IMR-90 (cell line): ENCODE data around the gene ZNF771. TPM values are rescaled to one million over a fixed set of nuclear protein-coding genes. Genes with fewer than 3 reads are reported as not detected.
A peak's percentile ranks its signal among the peaks of the same experiment; 100 is the strongest.

Experiments
- ATAC-seq: fragments of 200-7000 bp; cut with Tn5 transposase; 2 replicates; pipeline ENCODE4 v1.9.1; 2020; ENCODE audit warnings: low read depth, mild to moderate bottlenecking, moderate library complexity
- BruUV-seq: library from RNA; stranded (reverse); fragments of 400-500 nt; replicated peaks from 2 replicates; lab custom pipeline; 2021; lab: Mats Ljungman, UMichigan
- CTCF ChIA-PET: fragments of 300-600 bp; formaldehyde crosslinking; extraction: SDS; loops from one replicate; lab custom pipeline; 2021; ENCODE audit warnings: antibody characterized with exemption; lab: Yijun Ruan, JAX
- POLR2A ChIA-PET: fragments of 300-600 bp; sonication (Branson Sonifier 250); formaldehyde crosslinking; loops from one replicate; lab custom pipeline; 2022; ENCODE audit warnings: antibody characterized with exemption; ENCODE audit not compliant: unreplicated experiment; lab: Charles Lee
- DNase-seq: peaks from one replicate; pipeline ENCODE4 v3.0.0; 2013
- H2AFZ ChIP-seq: replicated peaks from 2 replicates; pipeline ENCODE3; 2013; ENCODE audit warnings: low read length, mild to moderate bottlenecking; ENCODE audit not compliant: poor library complexity
- H2AK5ac ChIP-seq: 2 replicates; pipeline ENCODE4 v1.6.1; 2013; ENCODE audit warnings: low read depth, low read length, inconsistent platforms
- H2AK9ac ChIP-seq: replicated peaks from 2 replicates; pipeline ENCODE3; 2013; ENCODE audit warnings: mild to moderate bottlenecking, low read depth, low read length, moderate library complexity; ENCODE audit not compliant: poor library complexity
- H2BK120ac ChIP-seq: 2 replicates; pipeline ENCODE4 v1.6.1; 2013; ENCODE audit warnings: low read depth, low read length, inconsistent platforms
- H2BK15ac ChIP-seq: 3 replicates; pipeline ENCODE4 v1.6.1; 2013; ENCODE audit warnings: low read depth, low read length, inconsistent platforms
- H2BK20ac ChIP-seq: 2 replicates; pipeline ENCODE4 v1.6.1; 2013; ENCODE audit warnings: low read depth, mild to moderate bottlenecking, inconsistent platforms, low read length, moderate library complexity
- H2BK5ac ChIP-seq: 2 replicates; pipeline ENCODE4 v1.6.1; 2013; ENCODE audit warnings: mild to moderate bottlenecking, low read depth, low read length, inconsistent platforms; ENCODE audit not compliant: poor library complexity, severe bottlenecking
- H3K14ac ChIP-seq: replicated peaks from 2 replicates; pipeline ENCODE4 v1.6.1; 2013; ENCODE audit warnings: low read depth, low read length, inconsistent platforms
- H3K18ac ChIP-seq: 2 replicates; pipeline ENCODE4 v1.6.1; 2013; ENCODE audit warnings: low read depth, low read length, control low read depth
- H3K23ac ChIP-seq: 2 replicates; pipeline ENCODE4 v1.6.1; 2013; ENCODE audit warnings: low read depth, low read length, inconsistent platforms
- H3K27ac ChIP-seq: 2 replicates; pipeline ENCODE4 v1.5.1; 2013; ENCODE audit warnings: mild to moderate bottlenecking, control low read depth, low read length; ENCODE audit not compliant: insufficient read depth
- H3K27me3 ChIP-seq: 2 replicates; pipeline ENCODE4 v1.6.1; 2013; ENCODE audit warnings: low read length; ENCODE audit not compliant: control insufficient read depth, insufficient read depth
- H3K36me3 ChIP-seq: 2 replicates; pipeline ENCODE4 v1.6.1; 2013; ENCODE audit warnings: low read length, mixed read lengths; ENCODE audit not compliant: control insufficient read depth, insufficient read depth
- H3K4ac ChIP-seq: 2 replicates; pipeline ENCODE4 v1.6.1; 2013; ENCODE audit warnings: low read depth, low read length, inconsistent platforms
- H3K4me1 ChIP-seq: 2 replicates; pipeline ENCODE4 v1.6.1; 2013; ENCODE audit warnings: low read length, mixed read lengths; ENCODE audit not compliant: control insufficient read depth, insufficient read depth
- H3K4me2 ChIP-seq: 2 replicates; pipeline ENCODE4 v1.6.1; 2013; ENCODE audit warnings: low read depth, mild to moderate bottlenecking, control low read depth, low read length, moderate library complexity
- H3K4me3 ChIP-seq: 2 replicates; pipeline ENCODE4 v1.5.1; 2013; ENCODE audit warnings: low read depth, mild to moderate bottlenecking, control low read depth, low read length, moderate library complexity; ENCODE audit not compliant: insufficient read depth
- H3K56ac ChIP-seq: 2 replicates; pipeline ENCODE4 v1.6.1; 2013; ENCODE audit warnings: low read length, inconsistent platforms; ENCODE audit not compliant: insufficient read depth; ENCODE audit errors: extremely low read depth
- H3K79me1 ChIP-seq, 2 experiments: 2 replicates each; pipeline ENCODE4 v1.6.1; 2013; ENCODE audit warnings: low read length in 2 of 2, inconsistent platforms in 1 of 2, low read depth in 1 of 2
- H3K9ac ChIP-seq: 2 replicates; pipeline ENCODE4 v1.6.1; 2013; ENCODE audit warnings: low read depth, low read length, control low read depth
- H3K9me1 ChIP-seq: 2 replicates; pipeline ENCODE4 v1.6.1; 2013; ENCODE audit warnings: low read length, inconsistent platforms; ENCODE audit not compliant: insufficient read depth
- H3K9me3 ChIP-seq: 2 replicates; pipeline ENCODE4 v1.6.1; 2013; ENCODE audit warnings: low read length; ENCODE audit not compliant: control insufficient read depth, insufficient read depth
- H4K20me1 ChIP-seq: 2 replicates; pipeline ENCODE4 v1.6.1; 2013; ENCODE audit warnings: low read length, inconsistent platforms; ENCODE audit not compliant: insufficient read depth
- H4K5ac ChIP-seq: 2 replicates; pipeline ENCODE4 v1.6.1; 2013; ENCODE audit warnings: mild to moderate bottlenecking, low read depth, low read length, control low read depth
- H4K8ac ChIP-seq, 2 experiments: 2 replicates each; pipeline ENCODE4 v1.6.1; 2013; ENCODE audit warnings: low read depth in 2 of 2, low read length in 2 of 2, control low read depth in 1 of 2, inconsistent platforms in 1 of 2
- H4K91ac ChIP-seq: 2 replicates; pipeline ENCODE4 v1.6.1; 2013; ENCODE audit warnings: low read depth, low read length, inconsistent platforms; ENCODE audit not compliant: insufficient read depth
- BHLHE40 ChIP-seq: fragments of 150-350 bp; IDR thresholded peaks from 2 replicates; pipeline ENCODE4 v1.6.1; 2016; ENCODE audit warnings: mild to moderate bottlenecking, low read depth, low read length
- CEBPB ChIP-seq: IDR thresholded peaks from 2 replicates; pipeline ENCODE4 v1.6.1; 2012; ENCODE audit warnings: low read depth, low read length, improper control_type of control experiment
- CHD1 ChIP-seq: IDR thresholded peaks from 2 replicates; pipeline ENCODE4 v1.6.1; 2012; ENCODE audit warnings: low read depth, low read length, improper control_type of control experiment
- FOS ChIP-seq: fragments of 150-350 bp; IDR thresholded peaks from 2 replicates; pipeline ENCODE4 v1.6.1; 2016; ENCODE audit warnings: low read depth, low read length
- MAFK ChIP-seq: IDR thresholded peaks from 2 replicates; pipeline ENCODE4 v1.6.1; 2012; ENCODE audit warnings: low read depth, low read length, improper control_type of control experiment
- MAZ ChIP-seq: IDR thresholded peaks from 2 replicates; pipeline ENCODE4 v1.6.1; 2012; ENCODE audit warnings: low read depth, mild to moderate bottlenecking, low read length, improper control_type of control experiment, moderate library complexity, borderline replicate concordance
- MXI1 ChIP-seq: IDR thresholded peaks from 2 replicates; pipeline ENCODE4 v1.6.1; 2012; ENCODE audit warnings: low read depth, mild to moderate bottlenecking, low read length, moderate library complexity, borderline replicate concordance
- NFE2L2 ChIP-seq: fragments of 150-350 bp; IDR thresholded peaks from 2 replicates; pipeline ENCODE4 v1.6.1; 2016; ENCODE audit warnings: low read depth, mild to moderate bottlenecking, low read length
- POLR2A ChIP-seq: IDR thresholded peaks from 2 replicates; pipeline ENCODE4 v1.6.1; 2012; ENCODE audit warnings: mild to moderate bottlenecking, low read depth, low read length
- RAD21 ChIP-seq: IDR thresholded peaks from 2 replicates; pipeline ENCODE4 v1.6.1; 2012; ENCODE audit warnings: low read length, improper control_type of control experiment
- RCOR1 ChIP-seq: IDR thresholded peaks from 2 replicates; pipeline ENCODE4 v1.6.1; 2012; ENCODE audit warnings: mild to moderate bottlenecking, low read length, improper control_type of control experiment; ENCODE audit not compliant: insufficient replicate concordance
- RFX5 ChIP-seq: IDR thresholded peaks from 2 replicates; pipeline ENCODE4 v1.8.0; 2012; ENCODE audit warnings: low read depth, mild to moderate bottlenecking, low read length, moderate library complexity
- SMC3 ChIP-seq: fragments of 150-350 bp; IDR thresholded peaks from 2 replicates; pipeline ENCODE4 v1.6.1; 2016; ENCODE audit warnings: low read depth, mild to moderate bottlenecking, antibody characterized with exemption, low read length, moderate library complexity
- WGBS, 2 experiments: methylation state at CpG; one replicate each; pipeline versions ENCODE4 v1.1.5 to v1.1.7; 2013; ENCODE audit warnings: missing lambda C conversion rate in 2 of 2; ENCODE audit not compliant: insufficient read length in 1 of 2; ENCODE audit errors: extremely low coverage in 2 of 2; 5-methylcytosine and 5-hydroxymethylcytosine counted together
- dilution Hi-C: fragments of 300-500 bp; cut with HindIII; formaldehyde crosslinking; loops from one replicate; pipeline ENCODE4 v1.14.3; 2018; ENCODE audit warnings: low sequenced_read_pairs; ENCODE audit not compliant: unreplicated experiment
- in situ Hi-C: fragments of 300-500 bp; cut with MboI; formaldehyde crosslinking; loops from 3 replicates; pipeline ENCODE4 v1.14.3; 2019; ENCODE audit warnings: low sequenced_read_pairs, inconsistent platforms, mixed read lengths
- intact Hi-C: fragments of 100-400 bp; cut with micrococcal nuclease; formaldehyde crosslinking; loops from 2 replicates; pipeline ENCODE4 v1.10.0; 2022
- polyA plus RNA-seq, 3 experiments: library from polyadenylated mRNA; depleted of rRNA; stranded (reverse); fragments of >200 nt; gene quantifications; 2 replicates each; pipeline ENCODE4 v1.2.3, GENCODE V29; 2012; ENCODE audit warnings: low replicate concordance in 1 of 3
- total RNA-seq: library from RNA; depleted of rRNA; stranded (reverse); fragments of >200 nt; gene quantifications from 2 replicates; pipeline ENCODE4 v1.2.3, GENCODE V29; 2012
- TF ChIP-seq, protein P1 (sequence below): fragments of 150-350 bp; IDR thresholded peaks from 2 replicates; pipeline ENCODE4 v1.6.1; 2016; ENCODE audit warnings: low read depth, mild to moderate bottlenecking, low read length, moderate library complexity, borderline replicate concordance
- TF ChIP-seq, protein P2 (sequence below): fragments of 150-350 bp; IDR thresholded peaks from 2 replicates; pipeline ENCODE4 v1.6.1; 2017; ENCODE audit warnings: mild to moderate bottlenecking, antibody characterized with exemption, low read length, low read depth
- TF ChIP-seq, protein P3 (sequence below): conservative IDR thresholded peaks from 2 replicates; pipeline ENCODE4 v1.5.1; 2012; ENCODE audit warnings: mild to moderate bottlenecking, low read depth, low read length, improper control_type of control experiment

The ZNF771 gene
- total and polyA plus RNA-seq, 2 of the 4 experiments (the other 2 are of a cell fraction): 5.2 to 10.9 TPM

DNA sequence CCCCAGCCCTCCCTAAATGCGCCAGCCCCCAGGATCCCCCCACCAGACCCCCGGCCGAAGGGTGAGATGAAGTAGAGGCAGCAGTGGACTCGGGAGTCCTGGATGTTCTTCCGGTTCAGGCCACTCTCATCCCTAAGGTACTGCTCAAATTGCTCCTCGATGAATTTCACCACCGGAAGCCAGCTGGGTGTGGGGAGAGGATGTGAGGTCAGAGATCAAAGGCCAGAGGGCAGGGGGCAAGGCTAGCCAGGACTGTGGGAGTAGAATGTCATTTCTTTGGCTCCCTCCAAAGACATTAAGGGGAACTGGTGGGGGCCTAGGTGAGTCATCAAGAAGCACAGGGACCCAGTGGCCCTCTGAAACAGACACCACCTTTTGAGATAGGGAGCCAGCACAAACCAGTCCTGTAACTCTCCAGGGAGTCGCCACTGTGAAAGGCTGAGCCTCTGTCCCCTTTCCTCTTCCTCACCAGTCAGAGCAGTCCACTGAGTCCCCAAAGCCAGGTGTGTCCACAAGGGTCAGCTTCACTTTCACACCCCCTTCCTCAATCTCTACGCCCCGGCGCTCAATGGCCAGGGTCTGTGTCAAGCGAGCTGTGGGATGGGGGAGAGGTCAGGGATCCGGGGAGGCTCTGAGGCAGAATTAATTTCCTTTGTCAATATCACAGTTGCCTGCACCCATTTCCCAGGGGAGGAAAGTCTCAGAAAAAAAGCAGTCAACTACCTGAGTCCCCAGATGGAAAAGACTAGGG, 25.9 kb upstream of the ZNF771 start:
- no peak overlapping the region for H3K4me2 ChIP-seq
- no peak overlapping the region for H2AK5ac ChIP-seq
- H3K27me3 ChIP-seq: no peaks in the 10 kb centered on the region
- no peak overlapping the region for H4K8ac ChIP-seq
- H4K91ac ChIP-seq: no peak overlapping the region
- intact Hi-C loops: no loop called here
- no CpG with 5 or more reads among the region's 13 CpGs for WGBS, 2 experiments
- peaks cover 7% of the 10 kb centered on the region for H3K4me1 ChIP-seq
- no peak overlapping the region for H2AK9ac ChIP-seq
- CTCF ChIA-PET: no interaction called here
- no peak for TF ChIP-seq RCOR1
- TF ChIP-seq, protein P1, sequence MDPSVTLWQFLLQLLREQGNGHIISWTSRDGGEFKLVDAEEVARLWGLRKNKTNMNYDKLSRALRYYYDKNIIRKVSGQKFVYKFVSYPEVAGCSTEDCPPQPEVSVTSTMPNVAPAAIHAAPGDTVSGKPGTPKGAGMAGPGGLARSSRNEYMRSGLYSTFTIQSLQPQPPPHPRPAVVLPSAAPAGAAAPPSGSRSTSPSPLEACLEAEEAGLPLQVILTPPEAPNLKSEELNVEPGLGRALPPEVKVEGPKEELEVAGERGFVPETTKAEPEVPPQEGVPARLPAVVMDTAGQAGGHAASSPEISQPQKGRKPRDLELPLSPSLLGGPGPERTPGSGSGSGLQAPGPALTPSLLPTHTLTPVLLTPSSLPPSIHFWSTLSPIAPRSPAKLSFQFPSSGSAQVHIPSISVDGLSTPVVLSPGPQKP: no peak
- no peak for TF ChIP-seq POLR2A
- no peak for TF ChIP-seq MAZ
- no peak for TF ChIP-seq MXI1
- no peak for TF ChIP-seq RFX5
- TF ChIP-seq, protein P2, sequence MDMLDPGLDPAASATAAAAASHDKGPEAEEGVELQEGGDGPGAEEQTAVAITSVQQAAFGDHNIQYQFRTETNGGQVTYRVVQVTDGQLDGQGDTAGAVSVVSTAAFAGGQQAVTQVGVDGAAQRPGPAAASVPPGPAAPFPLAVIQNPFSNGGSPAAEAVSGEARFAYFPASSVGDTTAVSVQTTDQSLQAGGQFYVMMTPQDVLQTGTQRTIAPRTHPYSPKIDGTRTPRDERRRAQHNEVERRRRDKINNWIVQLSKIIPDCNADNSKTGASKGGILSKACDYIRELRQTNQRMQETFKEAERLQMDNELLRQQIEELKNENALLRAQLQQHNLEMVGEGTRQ: no peak
- no peak for TF ChIP-seq RAD21
- no peak for TF ChIP-seq MAFK
- no peak for TF ChIP-seq FOS
- TF ChIP-seq BHLHE40: no peak
- no peak for TF ChIP-seq CEBPB
- no peak for TF ChIP-seq NFE2L2
- TF ChIP-seq SMC3: no peak
- TF ChIP-seq CHD1: no peak
- TF ChIP-seq, protein P3, sequence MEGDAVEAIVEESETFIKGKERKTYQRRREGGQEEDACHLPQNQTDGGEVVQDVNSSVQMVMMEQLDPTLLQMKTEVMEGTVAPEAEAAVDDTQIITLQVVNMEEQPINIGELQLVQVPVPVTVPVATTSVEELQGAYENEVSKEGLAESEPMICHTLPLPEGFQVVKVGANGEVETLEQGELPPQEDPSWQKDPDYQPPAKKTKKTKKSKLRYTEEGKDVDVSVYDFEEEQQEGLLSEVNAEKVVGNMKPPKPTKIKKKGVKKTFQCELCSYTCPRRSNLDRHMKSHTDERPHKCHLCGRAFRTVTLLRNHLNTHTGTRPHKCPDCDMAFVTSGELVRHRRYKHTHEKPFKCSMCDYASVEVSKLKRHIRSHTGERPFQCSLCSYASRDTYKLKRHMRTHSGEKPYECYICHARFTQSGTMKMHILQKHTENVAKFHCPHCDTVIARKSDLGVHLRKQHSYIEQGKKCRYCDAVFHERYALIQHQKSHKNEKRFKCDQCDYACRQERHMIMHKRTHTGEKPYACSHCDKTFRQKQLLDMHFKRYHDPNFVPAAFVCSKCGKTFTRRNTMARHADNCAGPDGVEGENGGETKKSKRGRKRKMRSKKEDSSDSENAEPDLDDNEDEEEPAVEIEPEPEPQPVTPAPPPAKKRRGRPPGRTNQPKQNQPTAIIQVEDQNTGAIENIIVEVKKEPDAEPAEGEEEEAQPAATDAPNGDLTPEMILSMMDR: no peak
- no peak overlapping the region for H2BK15ac ChIP-seq
- peak overlapping the region; percentile 58 for H2AFZ ChIP-seq
- POLR2A ChIA-PET: no interaction called here
- no peak overlapping the region for H3K4ac ChIP-seq
- H2BK5ac ChIP-seq: no peak overlapping the region
- peaks cover 13% of the 10 kb centered on the region for H3K9me1 ChIP-seq
- H3K9me3 ChIP-seq: no peaks in the 10 kb centered on the region
- peaks cover 5 to 27% of the 10 kb centered on the region in 2 experiments for H3K79me1 ChIP-seq
- in situ Hi-C loops: no loop called here
- no peak overlapping the region for H4K5ac ChIP-seq
- H3K27ac ChIP-seq: no peak overlapping the region
- ATAC-seq: no peak
- H3K4me3 ChIP-seq: no peak overlapping the region
- no peak overlapping the region for H2BK20ac ChIP-seq
- H3K23ac ChIP-seq: no peak overlapping the region
- H3K56ac ChIP-seq: no peak overlapping the region
- no TSS peak for BruUV-seq
- H3K9ac ChIP-seq: no peak overlapping the region
- peaks cover 10% of the 10 kb centered on the region for H4K20me1 ChIP-seq
- dilution Hi-C loops: no loop called here
- H3K14ac ChIP-seq: no peak overlapping the region
- H3K18ac ChIP-seq: no peak overlapping the region
- no peak overlapping the region for H2BK120ac ChIP-seq
- no peak for DNase-seq
- no peaks in the 10 kb centered on the region for H3K36me3 ChIP-seq
